KMS-11 (cell line): ENCODE measurements around the gene SSTR1.

Source experiments
- H2AFZ ChIP-seq: fragments of 200-600 bp; sonication (generic); 2 replicates; pipeline ENCODE4 v1.6.1; 2016; ENCODE audit warnings: antibody characterized with exemption, mixed run types, low read depth
- H3K27ac ChIP-seq: fragments of 200-600 bp; sonication (generic); 2 replicates; pipeline ENCODE4 v1.6.1; 2016; ENCODE audit warnings: mild to moderate bottlenecking, mixed run types
- H3K27me3 ChIP-seq: fragments of 200-600 bp; sonication (generic); 2 replicates; pipeline ENCODE4 v1.6.1; 2017; ENCODE audit warnings: mild to moderate bottlenecking, low read depth, mixed run types, moderate library complexity; ENCODE audit not compliant: insufficient read depth
- H3K36me3 ChIP-seq: fragments of 200-600 bp; sonication (generic); 2 replicates; pipeline ENCODE4 v1.6.1; 2017; ENCODE audit warnings: mild to moderate bottlenecking, mixed run types; ENCODE audit not compliant: insufficient read depth
- H3K4me1 ChIP-seq: fragments of 200-600 bp; sonication (generic); 2 replicates; pipeline ENCODE4 v1.6.1; 2016; ENCODE audit warnings: mild to moderate bottlenecking, low read depth, mixed run types; ENCODE audit not compliant: poor library complexity, severe bottlenecking
- H3K4me2 ChIP-seq: fragments of 200-600 bp; sonication (generic); 2 replicates; pipeline ENCODE4 v1.7.0; 2016; ENCODE audit warnings: mild to moderate bottlenecking, mixed run types
- H3K4me3 ChIP-seq: fragments of 200-600 bp; sonication (generic); IDR thresholded peaks from 2 replicates; pipeline ENCODE4 v1.6.1; 2017; ENCODE audit warnings: low read depth, low read length, mixed read lengths; ENCODE audit not compliant: insufficient read depth
- H3K79me2 ChIP-seq: fragments of 200-600 bp; sonication (generic); 2 replicates; pipeline ENCODE4 v1.6.1; 2016; ENCODE audit warnings: low read depth, mixed run types; ENCODE audit not compliant: insufficient read depth
- H3K9ac ChIP-seq: fragments of 200-600 bp; sonication (generic); 2 replicates; pipeline ENCODE4 v1.6.1; 2016; ENCODE audit warnings: mild to moderate bottlenecking, mixed run types
- H4K20me1 ChIP-seq: fragments of 200-600 bp; sonication (generic); 2 replicates; pipeline ENCODE4 v1.6.1; 2016; ENCODE audit warnings: mild to moderate bottlenecking, mixed run types; ENCODE audit not compliant: insufficient read depth
- TF ChIP-seq, protein P1 (sequence below): fragments of 200-600 bp; sonication (generic); conservative IDR thresholded peaks from 2 replicates; pipeline ENCODE4 v1.6.1; 2017; ENCODE audit warnings: low read depth, mild to moderate bottlenecking, antibody characterized with exemption, low read length, moderate library complexity, mixed read lengths

Gene SSTR1

GRCh38 chr14:38211255-38211735 is 3.6 kb downstream of the SSTR1 start:
- TF ChIP-seq, protein P1, sequence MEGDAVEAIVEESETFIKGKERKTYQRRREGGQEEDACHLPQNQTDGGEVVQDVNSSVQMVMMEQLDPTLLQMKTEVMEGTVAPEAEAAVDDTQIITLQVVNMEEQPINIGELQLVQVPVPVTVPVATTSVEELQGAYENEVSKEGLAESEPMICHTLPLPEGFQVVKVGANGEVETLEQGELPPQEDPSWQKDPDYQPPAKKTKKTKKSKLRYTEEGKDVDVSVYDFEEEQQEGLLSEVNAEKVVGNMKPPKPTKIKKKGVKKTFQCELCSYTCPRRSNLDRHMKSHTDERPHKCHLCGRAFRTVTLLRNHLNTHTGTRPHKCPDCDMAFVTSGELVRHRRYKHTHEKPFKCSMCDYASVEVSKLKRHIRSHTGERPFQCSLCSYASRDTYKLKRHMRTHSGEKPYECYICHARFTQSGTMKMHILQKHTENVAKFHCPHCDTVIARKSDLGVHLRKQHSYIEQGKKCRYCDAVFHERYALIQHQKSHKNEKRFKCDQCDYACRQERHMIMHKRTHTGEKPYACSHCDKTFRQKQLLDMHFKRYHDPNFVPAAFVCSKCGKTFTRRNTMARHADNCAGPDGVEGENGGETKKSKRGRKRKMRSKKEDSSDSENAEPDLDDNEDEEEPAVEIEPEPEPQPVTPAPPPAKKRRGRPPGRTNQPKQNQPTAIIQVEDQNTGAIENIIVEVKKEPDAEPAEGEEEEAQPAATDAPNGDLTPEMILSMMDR, result no peak
- H3K4me1 ChIP-seq, result peaks cover 47% of the 10 kb centered on the region
- no peaks in the 10 kb centered on the region for H3K36me3 ChIP-seq
- no peaks in the 10 kb centered on the region for H4K20me1 ChIP-seq
- no peak overlapping the region for H3K4me2 ChIP-seq
- no peak overlapping the region for H3K9ac ChIP-seq
- no peak overlapping the region for H2AFZ ChIP-seq
- H3K27ac ChIP-seq, result no peak overlapping the region
- no peaks in the 10 kb centered on the region for H3K27me3 ChIP-seq
- H3K4me3 ChIP-seq, result no peak overlapping the region
- no peaks in the 10 kb centered on the region for H3K79me2 ChIP-seq

DNA sequence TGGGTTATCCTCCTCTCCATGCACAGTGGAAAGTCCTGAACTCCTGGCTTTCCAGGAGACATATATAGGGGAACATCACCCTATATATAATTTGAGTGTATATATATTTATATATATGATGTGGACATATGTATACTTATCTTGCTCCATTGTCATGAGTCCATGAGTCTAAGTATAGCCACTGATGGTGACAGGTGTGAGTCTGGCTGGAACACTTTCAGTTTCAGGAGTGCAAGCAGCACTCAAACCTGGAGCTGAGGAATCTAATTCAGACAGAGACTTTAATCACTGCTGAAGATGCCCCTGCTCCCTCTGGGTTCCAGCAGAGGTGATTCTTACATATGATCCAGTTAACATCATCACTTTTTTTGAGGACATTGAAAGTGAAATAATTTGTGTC is 4.4 kb downstream of the SSTR1 start:
- H3K27ac ChIP-seq, result no peak overlapping the region
- H3K9ac ChIP-seq, result no peak overlapping the region
- H3K4me2 ChIP-seq, result peak overlapping the region; percentile 17; the same call in 1 of the 2 replicates
- no peaks in the 10 kb centered on the region for H3K36me3 ChIP-seq
- TF ChIP-seq, protein P1, result no peak
- H2AFZ ChIP-seq, result no peak overlapping the region
- no peaks in the 10 kb centered on the region for H3K79me2 ChIP-seq
- peaks cover 56% of the 10 kb centered on the region for H3K4me1 ChIP-seq
- no peaks in the 10 kb centered on the region for H4K20me1 ChIP-seq
- H3K4me3 ChIP-seq, result no peak overlapping the region
- no peaks in the 10 kb centered on the region for H3K27me3 ChIP-seq

- H3K27ac ChIP-seq, result no peak overlapping the region
- H3K9ac ChIP-seq, result no peak overlapping the region
- no peak overlapping the region for H3K4me3 ChIP-seq
- H3K27me3 ChIP-seq, result no peaks in the 10 kb centered on the region
- H3K36me3 ChIP-seq, result no peaks in the 10 kb centered on the region
- TF ChIP-seq, protein P1, result no peak
- no peaks in the 10 kb centered on the region for H3K79me2 ChIP-seq
- H4K20me1 ChIP-seq, result no peaks in the 10 kb centered on the region
- no peak overlapping the region for H2AFZ ChIP-seq
- peaks cover 64% of the 10 kb centered on the region for H3K4me1 ChIP-seq
- H3K4me2 ChIP-seq, result no peak overlapping the region
Observed at GRCh38 chr14:38213001-38213400, 5.3 kb downstream of the SSTR1 start.

DNA sequence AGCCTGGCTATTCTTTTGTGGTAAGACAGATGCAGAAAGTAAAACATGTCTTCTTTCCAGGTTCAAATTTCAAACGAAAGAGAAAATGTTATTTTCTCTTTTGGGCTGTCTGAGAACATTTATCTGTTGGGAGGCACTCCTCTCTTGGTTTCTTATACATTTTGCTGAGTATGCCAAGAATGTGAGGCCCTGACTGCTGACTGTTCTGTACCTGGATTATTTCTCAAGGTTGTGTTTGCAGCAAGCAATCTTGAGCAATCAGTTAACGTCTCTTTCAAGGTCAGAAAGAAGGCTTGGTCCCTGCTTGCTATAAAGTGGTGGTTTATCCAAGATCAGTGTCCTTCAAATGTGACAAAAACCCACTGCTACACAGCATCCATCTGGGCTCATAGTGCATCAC is 9.8 kb downstream of the SSTR1 start:
- no peaks in the 10 kb centered on the region for H3K36me3 ChIP-seq
- peak overlapping the region; percentile 52 for H3K4me2 ChIP-seq
- TF ChIP-seq, protein P1, result no peak
- H3K79me2 ChIP-seq, result no peaks in the 10 kb centered on the region
- peak overlapping the region; percentile 47; the same call in 1 of the 2 replicates for H2AFZ ChIP-seq
- peak overlapping the region; percentile 89 for H3K27ac ChIP-seq
- H3K4me3 ChIP-seq, result no peak overlapping the region
- no peaks in the 10 kb centered on the region for H4K20me1 ChIP-seq
- peak overlapping the region; percentile 17; the same call in 1 of the 2 replicates for H3K9ac ChIP-seq
- no peaks in the 10 kb centered on the region for H3K27me3 ChIP-seq
- peaks cover 87% of the 10 kb centered on the region for H3K4me1 ChIP-seq
